Breast epithelium (tissue), 3 donors: Measurements from ENCODE around the gene PTPN14.

Source experiments
- CTCF ChIP-seq, 3 donors: fragments of 450-650 bp; IDR thresholded peaks; one replicate each; pipeline ENCODE4 v1.5.1; 2016 to 2017; ENCODE audit warnings: antibody characterized with exemption in 3 of 3, mild to moderate bottlenecking in 3 of 3, moderate library complexity in 3 of 3
- POLR2A ChIP-seq: fragments of 450-650 bp; IDR thresholded peaks from one replicate; pipeline ENCODE4 v1.6.1; 2016; ENCODE audit warnings: antibody characterized with exemption, mild to moderate bottlenecking, moderate library complexity

- TF ChIP-seq CTCF (IDR thresholded peaks at IDR 0.05), result no peak
- no peak for TF ChIP-seq POLR2A
These were observed 28.1 kb downstream of the PTPN14 start for GRCh38 chr1:214523124-214523824.
